HG03520 (cell line): ENCODE results near the gene PFDN2.
"Not testable (repeated sequence)": the region's sequence is repeated elsewhere in the genome, so short reads cannot be mapped to it uniquely, and the experiment has no call there.

Experiments
- ATAC-seq: cut with Tn5 transposase; IDR thresholded peaks from one replicate; pipeline ENCODE4 v1.9.1; 2021; ENCODE audit warnings: mild to moderate bottlenecking, moderate library complexity; ENCODE audit not compliant: unreplicated experiment

The PFDN2 gene

DNA sequence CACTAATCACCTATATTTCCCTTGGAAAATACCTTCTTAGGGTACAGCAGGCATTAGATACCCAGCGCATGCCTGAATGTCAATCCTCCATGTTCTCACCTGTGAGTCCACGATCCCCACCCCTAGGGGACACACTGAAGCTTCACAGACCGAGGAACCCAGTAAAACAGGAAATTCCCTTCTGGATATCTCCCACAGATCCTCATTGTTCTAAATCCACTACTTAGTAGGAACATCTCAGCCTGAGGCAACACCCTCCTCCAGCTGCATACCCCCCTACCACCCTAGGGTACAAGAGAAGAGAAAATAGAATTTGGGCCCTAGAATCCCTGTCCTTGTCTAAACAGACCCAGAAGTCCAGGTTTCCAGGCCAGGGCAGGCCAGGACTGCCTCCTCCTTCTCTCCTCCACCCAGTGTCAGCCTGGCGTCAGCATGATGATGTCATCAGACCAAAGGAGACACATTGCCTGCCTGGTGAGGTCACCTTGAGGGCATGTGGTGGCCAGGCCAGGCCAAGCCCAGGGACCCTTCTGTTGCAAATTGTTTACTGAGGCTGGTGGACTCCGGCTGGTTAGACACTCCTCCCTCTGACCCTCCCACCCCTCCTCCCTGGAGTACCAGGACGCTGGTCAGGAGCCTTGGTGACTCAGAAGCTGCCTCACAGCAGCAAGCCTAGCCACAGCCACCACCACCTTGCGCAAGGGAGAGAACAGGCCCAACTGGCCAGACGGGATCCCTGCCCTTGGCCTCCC lies 34.7 kb downstream of the PFDN2 start:
- no peak for ATAC-seq

DNA sequence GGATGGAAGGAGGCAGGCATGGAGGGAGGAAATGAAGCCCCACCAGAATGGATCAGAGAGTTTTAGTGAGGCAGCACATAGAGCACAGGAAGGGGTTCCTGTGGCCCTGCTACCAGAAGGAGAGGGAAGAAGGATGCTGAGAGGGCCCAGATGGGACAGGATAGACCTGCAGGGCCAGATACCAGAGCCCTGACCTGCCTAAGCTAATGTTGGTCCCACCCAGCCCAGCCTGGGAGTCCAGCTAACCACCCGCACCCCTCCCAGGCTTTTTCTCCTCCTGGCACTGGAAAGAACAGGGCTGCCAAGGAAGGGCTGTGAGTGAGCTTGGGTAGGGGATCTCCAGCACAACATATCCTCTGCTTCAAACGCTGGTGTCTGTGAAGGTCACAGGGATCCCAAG lies 35.4 kb downstream of the PFDN2 start:
- ATAC-seq = no peak

DNA sequence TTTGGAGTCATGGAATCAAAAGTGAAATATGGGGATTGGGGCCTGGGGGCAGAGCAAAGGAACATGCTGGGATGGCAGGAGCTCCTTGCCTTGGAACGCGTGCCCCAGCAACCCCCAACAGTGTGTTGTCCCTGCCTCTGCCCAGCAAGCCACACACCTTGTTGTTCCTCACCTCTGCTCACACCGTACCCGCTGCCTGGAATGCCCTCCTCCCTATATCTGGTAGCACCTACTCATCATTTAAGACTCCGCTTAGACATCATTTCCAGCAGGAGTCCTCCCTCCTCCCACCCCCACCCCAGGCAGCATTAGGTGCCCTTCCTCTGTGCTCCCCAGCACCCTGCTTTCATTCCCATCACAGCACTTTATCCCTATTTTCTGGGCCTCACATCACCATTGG lies 36.3 kb downstream of the PFDN2 start:
- ATAC-seq = no peak

DNA sequence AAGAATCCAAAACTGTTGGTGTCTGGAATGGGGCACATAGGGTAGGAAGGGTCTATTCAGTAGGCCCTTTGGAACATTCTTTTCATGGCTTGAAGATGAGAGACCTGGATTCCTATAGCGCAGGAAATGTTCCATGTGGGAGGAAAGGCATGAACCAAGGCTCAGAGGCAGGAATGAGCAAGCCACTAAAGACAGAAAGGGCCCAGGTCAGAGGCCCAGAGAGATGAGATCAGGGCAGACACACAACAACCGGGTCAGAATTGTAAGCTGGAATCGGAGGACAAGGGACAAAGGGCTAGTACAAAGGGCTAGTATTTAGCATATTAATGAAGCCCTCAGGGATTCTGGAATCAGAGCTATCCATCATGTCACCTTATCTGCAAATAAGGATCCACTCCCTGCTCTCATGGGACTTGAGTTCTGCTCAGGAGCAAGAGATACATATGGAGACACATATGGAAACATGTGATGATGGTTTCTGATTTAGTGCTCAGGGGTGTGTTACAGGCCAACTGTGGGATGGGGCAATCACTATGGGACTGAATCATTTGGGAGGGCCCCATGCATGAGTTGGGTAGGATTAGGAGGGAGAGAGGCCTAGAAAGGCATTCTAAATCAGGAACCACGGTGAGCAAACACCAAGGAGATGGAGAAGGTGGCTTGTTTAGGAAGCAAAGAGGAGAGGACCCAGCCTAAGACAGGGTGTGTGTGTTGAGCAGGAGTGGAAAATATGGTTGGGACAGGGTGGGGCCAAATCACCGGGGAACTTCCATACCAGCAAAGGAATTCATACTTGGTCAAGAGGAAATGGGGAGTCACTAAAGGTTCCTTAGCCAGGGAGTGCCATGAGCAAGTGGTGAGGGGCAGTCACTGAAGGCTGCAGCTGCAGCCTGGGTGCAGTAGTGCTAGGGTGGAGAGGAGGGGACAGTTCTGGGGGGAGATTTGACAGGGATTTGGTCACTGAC lies 37.1 kb downstream of the PFDN2 start:
- ATAC-seq = no peak

DNA sequence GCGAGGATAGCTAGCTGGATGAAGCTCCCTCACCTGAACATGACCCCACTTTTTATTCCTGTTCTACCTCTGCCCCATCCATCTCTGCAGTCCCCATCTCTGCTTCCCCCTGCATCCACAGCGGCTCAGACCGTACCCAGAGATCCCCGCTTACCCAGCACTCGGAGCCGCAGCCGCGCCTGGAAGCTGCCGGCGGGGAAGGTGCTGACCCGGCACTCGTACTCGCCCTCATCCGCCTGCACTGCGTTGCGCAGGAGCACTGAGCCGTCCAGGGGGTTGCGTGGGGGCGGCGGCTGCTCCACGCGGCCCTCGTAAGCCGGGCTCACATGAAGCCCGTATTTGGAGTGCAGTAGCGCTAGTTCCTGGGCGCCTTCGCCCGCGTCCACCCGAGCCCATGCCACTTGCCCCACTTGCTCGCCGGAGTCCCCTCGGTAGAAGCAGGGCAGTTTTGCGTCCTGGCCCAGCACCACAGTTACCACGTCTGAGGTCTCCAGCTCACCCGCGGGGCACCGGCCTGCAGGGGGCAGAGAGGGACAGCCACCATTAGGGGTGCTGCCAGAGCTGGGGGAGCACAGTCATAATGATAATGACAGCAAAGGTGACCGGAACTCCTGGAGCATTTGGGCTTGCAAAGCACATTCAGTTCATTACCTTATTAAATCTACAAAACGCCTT lies 38.3 kb downstream of the PFDN2 start:
- ATAC-seq = no peak

DNA sequence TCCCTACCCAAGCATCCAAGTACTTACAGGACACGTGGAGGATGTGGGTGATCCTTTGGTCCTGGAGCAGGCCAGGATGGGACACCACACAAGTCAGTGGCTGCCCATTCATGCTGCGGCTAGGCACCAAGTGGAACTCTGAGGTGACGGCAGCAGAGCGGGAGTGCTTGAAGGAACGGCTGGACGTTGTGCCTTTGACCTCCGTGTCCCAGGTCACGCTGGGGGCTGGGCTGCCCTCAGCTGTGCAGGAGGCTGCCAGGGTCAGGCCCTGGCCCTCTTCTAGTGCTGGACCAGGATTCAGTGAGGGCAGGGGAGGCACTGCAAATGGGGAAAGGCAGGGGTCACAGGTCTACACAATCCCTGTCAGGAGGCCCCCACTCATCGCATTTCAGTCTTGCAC lies 40.4 kb downstream of the PFDN2 start:
- no peak for ATAC-seq

DNA sequence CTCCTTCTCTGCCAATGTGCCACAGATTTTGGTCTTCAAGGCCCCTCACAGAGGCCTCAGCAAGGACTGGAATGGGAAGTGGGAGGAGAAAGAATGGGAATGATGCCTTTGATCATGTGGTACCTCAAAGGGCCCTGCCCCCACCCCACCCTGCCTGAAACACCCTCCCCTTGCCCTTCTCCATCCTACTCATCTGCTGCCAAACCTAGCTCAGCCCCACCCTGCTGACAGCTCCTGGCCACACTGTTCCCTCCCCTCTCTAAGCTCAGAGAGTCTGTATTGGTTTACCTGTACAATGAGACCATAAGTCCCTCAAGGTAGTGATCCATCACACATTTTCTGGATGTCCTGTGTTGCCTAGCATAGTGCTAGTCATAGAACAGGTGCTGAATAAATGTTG lies 41.4 kb downstream of the PFDN2 start:
- no peak for ATAC-seq

- no peak for ATAC-seq
Measured at GRCh38 chr1:161074676-161075368, 43.0 kb downstream of the PFDN2 start.

- ATAC-seq = no peak
Measured at GRCh38 chr1:161073474-161074121, 44.2 kb downstream of the PFDN2 start.

GRCh38 chr1:161072751-161073449 lies 44.9 kb downstream of the PFDN2 start:
- no peak for ATAC-seq

GRCh38 chr1:161071886-161072371 lies 45.9 kb downstream of the PFDN2 start:
- no peak for ATAC-seq

GRCh38 chr1:161070761-161071160 lies 47.1 kb downstream of the PFDN2 start:
- no peak for ATAC-seq

GRCh38 chr1:161069731-161070270 lies 48.0 kb downstream of the PFDN2 start, which contains the start of gene ARHGAP30:
TSS of gene ARHGAP30 (minus strand) at chr1:161069891. CDS start at chr1:161069624, 267 bp downstream.
- ATAC-seq = peak; percentile 84

DNA sequence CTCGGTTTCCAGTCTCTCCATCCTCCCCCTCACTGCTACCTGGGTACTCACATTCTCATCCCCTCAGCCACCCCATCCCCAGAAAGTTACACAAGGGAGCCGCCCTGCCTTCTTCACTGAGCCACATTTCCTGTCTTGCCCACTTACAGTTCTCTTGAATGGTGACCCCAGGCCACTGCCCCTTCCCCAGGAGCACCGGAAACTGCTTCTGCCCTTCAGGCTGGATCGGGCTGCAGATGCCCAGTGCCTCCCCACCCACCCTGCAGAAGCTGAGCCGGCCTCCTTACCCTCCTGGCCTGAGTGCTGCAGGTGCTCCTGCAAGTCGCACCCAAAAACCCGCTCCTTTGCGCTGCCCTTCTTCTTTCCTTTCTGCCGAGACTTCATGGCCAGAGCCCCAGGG lies 48.6 kb downstream of the PFDN2 start:
- ATAC-seq = no peak

DNA sequence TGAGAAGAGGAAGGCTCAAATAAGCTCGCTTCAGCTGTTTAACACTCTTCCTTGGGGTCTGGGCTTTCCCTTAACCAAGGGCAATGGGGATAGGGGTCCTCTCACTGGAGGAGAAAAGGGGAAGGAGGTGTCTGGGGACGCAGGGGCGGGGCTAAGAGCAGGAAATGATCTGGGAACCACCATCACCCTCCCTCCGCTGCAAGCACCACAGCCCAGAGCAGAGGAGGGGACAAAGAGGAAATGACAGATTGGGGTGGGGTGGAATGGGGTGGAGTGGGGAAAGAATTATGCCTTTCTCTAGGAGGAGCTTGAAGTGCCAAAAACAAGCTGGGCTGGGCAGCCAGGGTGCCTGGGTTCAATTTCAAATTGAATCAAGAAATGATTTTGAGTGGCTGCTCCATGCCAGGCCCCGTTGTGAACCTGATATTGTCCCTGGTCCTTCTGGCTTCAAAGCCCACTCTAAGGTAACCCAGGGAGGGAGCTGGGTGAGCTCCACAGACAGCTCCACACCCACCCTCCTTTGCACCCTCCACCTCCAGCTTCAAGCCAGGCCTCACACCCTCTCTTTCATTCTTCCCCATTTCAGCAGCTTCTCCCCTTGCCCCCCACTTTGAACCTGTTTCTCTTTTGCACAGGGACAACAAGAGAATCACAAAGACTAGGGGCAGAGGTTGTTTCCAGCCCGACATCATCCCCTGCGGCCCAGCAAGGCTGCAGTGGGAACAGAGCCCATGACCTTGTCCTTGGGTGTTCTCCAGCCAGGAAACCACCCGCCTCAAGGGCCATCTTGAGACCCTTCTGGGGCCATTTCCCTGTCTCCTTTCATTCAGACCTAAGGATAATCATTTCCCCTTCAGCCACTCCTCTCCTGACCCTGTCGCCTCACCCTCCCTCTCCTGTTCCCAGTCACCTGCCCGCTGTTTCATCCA lies 49.3 kb downstream of the PFDN2 start:
- ATAC-seq = no peak

- no peak for ATAC-seq
Measured at GRCh38 chr1:161066694-161067093, 51.1 kb downstream of the PFDN2 start.

- ATAC-seq = not testable (repeated sequence)
Measured at GRCh38 chr1:161065681-161066080, 52.2 kb downstream of the PFDN2 start.

DNA sequence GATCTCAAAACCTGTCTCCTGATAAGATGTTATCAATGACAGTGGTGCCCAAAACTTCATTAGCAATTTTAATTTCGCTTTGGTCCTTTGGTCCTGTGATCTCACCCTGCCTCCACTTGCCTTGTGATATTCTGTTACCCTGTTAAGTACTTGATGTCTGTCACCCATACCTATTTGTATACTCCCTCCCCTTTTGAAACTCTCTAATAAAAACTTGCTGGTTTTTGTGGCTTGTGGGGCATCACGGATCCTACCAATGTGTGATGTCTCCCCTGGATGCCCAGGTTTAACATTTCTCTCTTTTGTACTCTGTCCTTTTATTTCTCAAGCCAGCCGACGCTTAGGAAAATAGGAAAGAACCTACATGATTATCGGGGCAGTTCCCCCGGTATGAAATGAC lies 53.9 kb downstream of the PFDN2 start:
- ATAC-seq = not testable (repeated sequence)
